Measurements from ENCODE around the gene ACOX3.

ACOX3 gene

DNA sequence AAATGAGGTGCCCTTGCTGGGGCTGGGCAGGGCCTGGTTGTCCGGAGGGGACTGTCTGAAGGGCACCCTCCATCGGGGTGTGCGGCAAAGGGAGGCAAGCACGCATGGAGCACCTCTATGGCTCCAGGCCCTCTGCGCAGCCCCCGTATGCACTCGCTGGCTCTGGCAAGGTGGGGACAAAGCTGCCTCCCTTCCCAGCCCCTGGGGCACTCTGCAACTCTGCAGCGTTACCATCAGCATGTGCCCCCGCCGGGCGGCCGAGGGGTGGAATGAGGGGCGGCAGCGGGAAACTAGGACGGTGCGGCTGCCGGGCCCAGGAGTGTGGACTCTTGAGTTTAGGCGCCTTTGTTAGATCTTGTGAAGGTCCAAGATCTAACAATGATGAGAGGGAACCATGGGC is 26.5 kb upstream of the ACOX3 start:
- no peak for DNase-seq (ENCODE audit: low spot score)

DNA sequence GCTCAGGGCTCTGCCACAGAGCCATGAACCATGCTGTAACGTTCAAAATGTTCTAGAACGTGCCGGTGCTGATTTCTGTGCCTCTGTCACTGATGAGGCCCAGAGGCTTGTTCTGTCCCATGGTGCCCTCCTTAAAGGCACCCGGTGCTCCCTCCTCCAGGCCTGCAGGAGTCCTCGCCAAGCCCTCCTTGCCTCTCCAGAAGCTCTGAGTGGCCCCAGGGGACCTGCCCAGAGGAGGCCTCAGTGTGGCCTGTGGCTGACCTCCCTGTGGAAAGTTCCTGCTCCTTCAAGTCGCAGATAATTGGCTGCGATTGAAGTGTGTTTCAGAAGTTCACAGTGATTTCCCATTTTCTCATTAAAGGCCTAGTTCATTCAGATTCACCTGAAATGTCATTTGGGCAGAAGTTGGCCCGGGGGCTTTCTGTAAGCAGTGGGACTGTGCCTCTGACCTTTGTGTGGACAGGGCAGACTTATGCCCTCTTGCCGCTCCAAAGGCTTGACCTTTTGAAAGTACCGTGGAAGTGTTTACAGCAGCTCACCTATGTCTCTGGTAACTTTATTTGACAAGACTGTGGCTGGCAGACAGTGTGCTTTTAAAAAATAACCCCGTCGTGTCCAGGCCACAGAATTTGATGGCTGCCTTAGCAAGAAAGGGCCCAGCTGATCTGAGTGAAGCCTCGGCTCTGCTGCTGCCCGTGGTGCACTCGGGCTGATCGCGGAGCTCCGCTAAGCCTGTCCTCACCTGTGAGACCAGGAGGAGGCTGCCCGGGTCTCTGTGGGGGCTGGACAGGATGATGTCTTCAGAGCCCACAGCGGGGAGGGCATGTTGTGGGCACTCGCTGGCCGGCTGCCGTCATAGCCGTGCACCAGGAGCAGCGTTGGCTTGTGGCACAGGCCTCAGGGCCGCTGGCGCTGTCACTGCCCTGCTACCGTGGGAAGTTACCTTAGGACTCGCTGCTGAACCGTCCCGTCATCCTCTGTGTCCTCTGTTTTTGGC is 25.4 kb upstream of the ACOX3 start:
- no peak for DNase-seq (ENCODE audit: low spot score)

GRCh38 chr4:8464381-8464780 is 23.9 kb upstream of the ACOX3 start:
- DNase-seq (ENCODE audit: low spot score) = no peak

- no peak for DNase-seq (ENCODE audit: low spot score)
Measured at GRCh38 chr4:8463811-8464210, 23.3 kb upstream of the ACOX3 start.

DNA sequence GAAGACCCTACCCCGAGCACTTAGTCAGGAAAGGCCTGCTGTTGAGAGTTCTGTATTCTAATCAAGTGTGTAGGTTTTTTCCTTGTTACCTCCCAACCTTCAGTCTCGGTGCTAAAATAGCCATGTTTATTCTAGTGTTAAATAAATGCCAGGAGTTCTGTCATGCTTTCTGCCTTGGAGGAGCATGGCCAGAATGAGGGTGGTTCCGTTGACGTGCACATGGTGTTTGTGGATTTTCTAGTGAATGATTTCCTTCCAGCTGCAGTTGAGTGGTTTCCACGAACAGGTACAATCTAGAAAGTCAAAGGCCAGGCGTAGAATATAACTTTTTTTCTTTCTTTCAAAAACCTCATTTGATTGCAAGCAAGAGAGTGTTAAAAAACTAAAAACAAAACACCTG is 21.1 kb upstream of the ACOX3 start:
- no peak for DNase-seq (ENCODE audit: low spot score)

GRCh38 chr4:8461086-8461485 is 20.6 kb upstream of the ACOX3 start:
- DNase-seq (ENCODE audit: low spot score) = no peak

DNA sequence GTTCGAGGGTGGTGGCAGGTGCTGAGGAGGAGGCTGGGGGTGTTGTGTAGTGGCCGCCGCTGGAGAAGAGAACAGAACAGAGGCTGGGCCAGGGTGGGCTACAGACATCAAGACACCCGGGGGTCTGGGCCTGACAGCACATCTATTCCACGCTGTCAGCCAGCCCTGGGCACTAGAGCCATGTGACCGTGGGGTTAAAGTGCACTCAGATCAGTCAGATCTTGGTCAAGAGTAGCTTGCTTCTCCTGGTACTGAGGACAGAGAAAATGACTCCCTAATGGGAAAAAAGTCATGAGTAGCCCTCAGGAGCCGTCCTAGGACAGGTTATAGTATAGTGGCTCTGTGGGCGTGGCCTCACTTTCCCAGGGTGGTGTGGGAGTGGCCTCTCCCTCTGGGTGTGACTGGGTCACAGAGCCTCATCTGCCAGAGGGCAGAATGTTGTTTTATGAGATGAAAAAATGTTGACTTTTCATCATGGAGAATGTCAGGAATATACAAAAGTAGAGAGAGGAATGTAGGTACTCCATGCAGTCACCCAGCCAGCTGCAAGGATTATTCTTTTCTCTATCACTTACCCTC is 19.4 kb upstream of the ACOX3 start:
- peak; percentile 35 for DNase-seq (ENCODE audit: low spot score)

- no peak for DNase-seq (ENCODE audit: low spot score)
Measured at GRCh38 chr4:8457646-8458252, 17.2 kb upstream of the ACOX3 start.

GRCh38 chr4:8453957-8454356 is 13.4 kb upstream of the ACOX3 start:
- no peak for DNase-seq (ENCODE audit: low spot score)

- DNase-seq (ENCODE audit: low spot score) = no peak
Measured at GRCh38 chr4:8451440-8452182, 11.1 kb upstream of the ACOX3 start.

GRCh38 chr4:8446122-8446521 is 5.6 kb upstream of the ACOX3 start:
- DNase-seq (ENCODE audit: low spot score) = no peak

- DNase-seq (ENCODE audit: low spot score) = no peak
Measured at GRCh38 chr4:8443801-8444200, 3.3 kb upstream of the ACOX3 start.

DNA sequence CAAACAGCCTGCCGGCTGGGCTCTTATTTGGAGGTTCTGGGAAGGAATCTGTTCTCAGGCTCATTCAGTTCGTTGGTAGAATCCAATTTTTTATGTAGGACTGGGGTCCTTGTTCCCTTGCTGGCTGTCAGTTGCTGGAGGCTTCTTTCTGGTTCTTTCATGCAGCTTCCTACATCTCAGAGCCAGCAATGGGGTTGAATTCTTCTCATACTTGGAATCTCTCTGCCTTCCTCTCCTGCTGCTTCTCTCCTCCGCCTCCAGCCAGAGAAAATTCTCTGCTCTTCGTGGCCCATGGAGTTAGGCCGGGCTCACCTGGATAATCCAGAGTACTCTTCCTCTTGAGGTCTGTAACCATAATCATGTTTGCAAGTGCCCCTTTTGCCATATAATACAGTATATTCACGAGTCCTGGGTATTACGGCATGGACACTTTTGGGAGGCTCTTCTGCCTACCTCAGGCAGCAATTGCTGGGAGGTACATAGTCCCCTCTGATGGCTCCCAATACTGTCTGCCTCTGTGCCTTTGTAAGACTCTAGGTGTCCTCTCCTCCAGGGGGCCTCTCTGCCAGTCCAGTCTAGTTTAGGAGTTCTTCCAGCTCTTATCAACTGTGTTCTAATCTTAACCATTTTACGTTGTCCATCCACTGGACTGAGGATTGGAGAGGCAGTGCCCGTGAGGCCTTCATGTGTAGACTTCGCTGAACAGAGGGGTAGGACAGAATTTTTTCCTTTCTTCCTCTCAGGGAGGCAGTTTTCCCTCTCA is 2.3 kb upstream of the ACOX3 start:
- no peak for DNase-seq (ENCODE audit: low spot score)

GRCh38 chr4:8441499-8442091 is 1.1 kb upstream of the ACOX3 start:
- no peak for DNase-seq (ENCODE audit: low spot score)

GRCh38 chr4:8439914-8440491 is 520 bp downstream of the ACOX3 start:
- DNase-seq (ENCODE audit: low spot score) = no peak

DNA sequence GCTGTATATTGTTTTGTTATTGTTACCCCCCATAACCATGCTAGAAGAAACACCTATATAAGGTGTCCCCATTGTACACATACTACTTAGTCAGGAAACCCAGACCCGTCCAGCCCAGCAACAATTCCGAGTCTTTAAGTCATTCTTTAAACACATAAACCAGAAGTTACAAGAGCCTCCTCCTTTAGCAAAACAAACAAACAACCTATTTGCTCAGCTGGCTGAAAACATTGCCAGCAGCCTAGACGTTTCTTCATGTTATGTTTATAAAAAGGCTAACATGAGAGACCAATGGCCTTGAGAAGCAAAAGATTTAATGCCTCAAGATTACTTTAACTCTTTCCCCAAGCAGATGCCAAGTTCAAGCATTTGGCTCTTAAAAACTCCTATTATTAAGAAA is 1.4 kb downstream of the ACOX3 start:
- no peak for DNase-seq (ENCODE audit: low spot score)

DNA sequence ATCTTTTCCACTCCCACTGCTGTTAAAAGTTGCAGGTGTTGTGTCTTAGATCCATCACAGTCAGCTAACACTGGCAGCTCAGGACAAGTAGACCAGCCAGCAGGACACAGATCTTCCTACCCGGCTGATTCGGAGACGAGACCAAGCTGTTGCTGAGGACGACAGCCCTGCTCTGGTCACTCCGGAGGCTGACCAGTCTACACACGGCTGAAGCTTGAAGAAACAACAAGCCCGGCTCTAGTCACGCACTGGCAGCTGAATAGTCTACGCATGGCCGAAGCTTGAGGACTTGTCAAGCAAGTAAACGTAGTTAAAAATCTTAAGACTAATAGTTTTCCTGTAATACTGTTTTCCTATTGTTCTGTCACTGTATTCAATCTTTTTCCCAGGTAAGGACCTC is 1.8 kb downstream of the ACOX3 start:
- DNase-seq (ENCODE audit: low spot score) = no peak

DNA sequence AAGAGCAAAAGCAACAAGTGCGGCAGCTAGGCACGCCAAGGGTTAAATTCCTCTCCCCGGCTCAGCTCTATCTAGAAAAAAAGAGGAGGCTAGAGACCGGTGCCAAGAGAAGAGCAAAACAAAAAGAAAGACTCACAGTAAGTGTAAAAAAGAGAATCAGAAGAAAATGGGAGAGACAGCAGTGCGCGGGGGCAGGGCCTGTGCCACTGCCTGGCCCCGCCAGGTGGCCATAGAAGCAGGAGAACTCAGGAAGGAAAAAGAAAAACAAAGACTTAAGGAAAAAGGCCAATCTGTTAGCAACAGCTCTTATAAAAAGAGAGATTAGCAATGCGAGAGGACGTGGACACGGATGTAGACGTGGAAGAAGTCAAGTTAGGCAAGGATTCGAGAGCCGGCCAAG is 3.2 kb downstream of the ACOX3 start:
- no peak for DNase-seq (ENCODE audit: low spot score)

DNA sequence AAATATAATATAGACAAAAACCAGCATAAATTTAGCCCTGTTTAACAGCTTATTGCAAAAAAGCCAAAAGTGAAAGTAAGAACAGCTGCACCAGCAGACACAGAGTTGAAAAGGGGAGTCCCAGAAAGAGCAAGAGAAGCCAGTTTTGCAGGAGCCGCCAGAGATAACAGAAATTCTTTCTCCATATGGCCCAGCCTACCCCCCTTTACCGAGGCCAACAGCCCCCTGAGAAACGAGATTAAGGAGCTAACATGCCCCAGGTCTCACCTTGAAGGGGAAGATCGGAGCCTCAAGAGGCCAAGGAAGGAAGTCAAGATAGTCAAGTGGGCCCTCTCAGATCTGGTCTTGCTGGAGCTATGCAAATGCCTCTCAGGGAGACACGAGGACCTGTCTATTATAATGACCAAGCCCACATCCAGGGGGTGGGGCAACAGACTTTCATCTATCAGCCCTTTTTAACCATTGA is 4.8 kb downstream of the ACOX3 start:
- peak; percentile 48 for DNase-seq (ENCODE audit: low spot score)

GRCh38 chr4:8434251-8435073 is 6.1 kb downstream of the ACOX3 start:
- no peak for DNase-seq (ENCODE audit: low spot score)

Measured in hematopoietic multipotent progenitor cell treated with erythropoietin and hydrocortisone succinate and interleukin-3 and kit ligand, for 15 days (in vitro differentiated cells).